K562 (cell line): Measurements from ENCODE around the gene CRYAA. TPM values are rescaled to one million over a fixed set of nuclear protein-coding genes. Genes with fewer than 3 reads are reported as not detected.

Experiments used
- ATAC-seq: fragments of 200-7000 bp; cut with Tn5 transposase; 3 replicates; pipeline ENCODE4 v1.9.1; 2020; ENCODE audit warnings: moderate library complexity
- BruUV-seq: library from RNA; stranded (reverse); fragments of 400-500 nt; replicated peaks from 2 replicates; lab custom pipeline; 2021; lab: Mats Ljungman, UMichigan
- CTCF ChIA-PET: fragments of 300-600 bp; formaldehyde crosslinking; extraction: SDS; loops from one replicate; lab custom pipeline; 2021; ENCODE audit warnings: low intra/inter-chr PET ratio; lab: Yijun Ruan, JAX
- POLR2A ChIA-PET: fragments of 300-600, 350-650 bp; sonication (Branson Sonifier 250); formaldehyde crosslinking; extraction: SDS; loops from one replicate; lab custom pipeline; 2021; ENCODE audit warnings: antibody characterized with exemption, inconsistent platforms; lab: Yijun Ruan, JAX
- DNase-seq, 4 experiments: peaks; one replicate each; pipeline versions ENCODE4 v3.0.0 to v3.0.0-alpha.2; 2011 to 2018; ENCODE audit warnings: low spot score in 3 of 4, mixed read lengths in 3 of 4; ENCODE audit errors: extremely low read depth in 1 of 4
- FAIRE-seq: peaks from 2 replicates; lab custom pipeline; 2011; peaks lifted over from hg19 to GRCh38; lab: Jason Lieb, UNC
- H2AFZ ChIP-seq: 2 replicates; pipeline ENCODE4 v1.6.0; 2011; ENCODE audit warnings: low read depth, low read length, control low read depth, inconsistent platforms
- H3K27ac ChIP-seq: fragments of 200-600 bp; 3 replicates; pipeline ENCODE4 v1.8.0; 2011; ENCODE audit warnings: low read depth, mild to moderate bottlenecking, control low read depth, inconsistent platforms, low read length, moderate library complexity, mixed read lengths; ENCODE audit errors: extremely low read depth
- H3K27me3 ChIP-seq, 2 experiments: fragments of 300-600 bp in 1 of 2; 2 replicates in 1 of 2; 3 replicates in 1 of 2; pipeline versions ENCODE4 v1.6.0 to v1.8.0; 2011; ENCODE audit warnings: inconsistent platforms in 2 of 2, low read length in 2 of 2, mild to moderate bottlenecking in 1 of 2, mixed read lengths in 1 of 2, moderate library complexity in 1 of 2; ENCODE audit not compliant: control insufficient read depth in 2 of 2, insufficient read depth in 2 of 2
- H3K36me3 ChIP-seq: fragments of 300-600 bp; 3 replicates; pipeline ENCODE4 v1.8.0; 2011; ENCODE audit warnings: mild to moderate bottlenecking, low read length, inconsistent platforms; ENCODE audit not compliant: control insufficient read depth, insufficient read depth
- H3K4me1 ChIP-seq, 2 experiments: fragments of 200-600 bp in 1 of 2; replicated peaks in 1 of 2; 2 replicates in 1 of 2; 3 replicates in 1 of 2; pipeline versions ENCODE4 v1.5.1 to v1.8.0; 2011; ENCODE audit warnings: inconsistent platforms in 2 of 2, low read length in 2 of 2, mild to moderate bottlenecking in 1 of 2, mixed read lengths in 1 of 2, moderate library complexity in 1 of 2; ENCODE audit not compliant: control insufficient read depth in 2 of 2, insufficient read depth in 2 of 2
- H3K4me2 ChIP-seq: 2 replicates; pipeline ENCODE4 v1.6.1; 2011; ENCODE audit warnings: low read length, control low read depth, inconsistent platforms, mixed read lengths; ENCODE audit not compliant: insufficient read depth
- H3K4me3 ChIP-seq: fragments of 200-600 bp; sonication (generic), shearing (Covaris generic); 2 replicates; pipeline ENCODE4 v1.5.1; 2016; ENCODE audit warnings: control low read depth, inconsistent platforms
- H3K79me2 ChIP-seq: fragments of 200-600 bp; 3 replicates; pipeline ENCODE4 v1.8.0; 2011; ENCODE audit warnings: low read length, inconsistent platforms; ENCODE audit not compliant: control insufficient read depth, insufficient read depth
- H3K9ac ChIP-seq, 2 experiments: 2 replicates each; pipeline versions ENCODE4 v1.6.0 to v1.6.1; 2011; ENCODE audit warnings: low read depth in 2 of 2, low read length in 2 of 2, control low read depth in 1 of 2, inconsistent platforms in 1 of 2, mild to moderate bottlenecking in 1 of 2, mixed read lengths in 1 of 2; ENCODE audit not compliant: insufficient read depth in 1 of 2
- H3K9me1 ChIP-seq: one replicate; pipeline ENCODE4 v1.6.0; 2011; ENCODE audit warnings: inconsistent platforms, mild to moderate bottlenecking, low read length, moderate library complexity; ENCODE audit not compliant: control insufficient read depth, insufficient read depth
- H3K9me3 ChIP-seq: replicated peaks from 2 replicates; pipeline ENCODE4 v1.5.1; 2011; ENCODE audit warnings: low read depth, low read length, inconsistent platforms; ENCODE audit not compliant: control insufficient read depth, insufficient read depth
- H4K20me1 ChIP-seq: replicated peaks from 2 replicates; pipeline ENCODE4 v1.6.1; 2011; ENCODE audit warnings: low read length, inconsistent platforms, mixed read lengths; ENCODE audit not compliant: control insufficient read depth, insufficient read depth
- NFE2L1 ChIP-seq: fragments of 450-650 bp; IDR thresholded peaks from 2 replicates; pipeline ENCODE4 v1.6.1; 2016; ENCODE audit warnings: missing genetic modification characterization, low read depth, mild to moderate bottlenecking, missing compliant biosample characterization, moderate library complexity, borderline replicate concordance
- NR3C1 ChIP-seq: sonication (generic); formaldehyde crosslinking; IDR thresholded peaks from 2 replicates; pipeline ENCODE4 v1.8.1; 2022; ENCODE audit warnings: missing genetic modification reagents
- PURB ChIP-seq: sonication (generic); formaldehyde crosslinking; IDR thresholded peaks from 2 replicates; pipeline ENCODE4 v1.9.0; 2021; ENCODE audit warnings: low read depth, mild to moderate bottlenecking, missing genetic modification reagents
- SP1 ChIP-seq: sonication (generic); formaldehyde crosslinking; IDR thresholded peaks from 2 replicates; pipeline ENCODE4 v1.8.1; 2022; ENCODE audit warnings: mild to moderate bottlenecking, missing genetic modification reagents
- SPI1 ChIP-seq: IDR thresholded peaks from 2 replicates; pipeline ENCODE4 v1.6.1; 2011; ENCODE audit warnings: low read depth, low read length, control low read depth, borderline replicate concordance
- U2AF1 ChIP-seq: fragments of 200-400 bp; formaldehyde crosslinking; optimal IDR thresholded peaks from 2 replicates; pipeline ENCODE3; 2017; ENCODE audit warnings: mild to moderate bottlenecking, low read depth, low read length, moderate library complexity
- ZNF354B ChIP-seq: fragments of 250-450 bp; sonication (Bioruptor Pico); IDR thresholded peaks from 2 replicates; pipeline ENCODE4 v1.4.0; 2020
- WGBS: fragments of 100-300 bp; shearing (Covaris generic); methylation state at CpG from one replicate; pipeline ENCODE4 v1.1.6; 2016; ENCODE audit warnings: low coverage, mixed read lengths; ENCODE audit not compliant: insufficient coverage; ENCODE audit errors: missing lambda C conversion rate; 5-methylcytosine and 5-hydroxymethylcytosine counted together
- in situ Hi-C: fragments of 300-500 bp; cut with MboI; formaldehyde crosslinking; loops from 4 replicates; pipeline ENCODE4 v1.15.0; 2018; ENCODE audit warnings: inconsistent platforms, mixed read lengths
- intact Hi-C: fragments of 100-400 bp; cut with micrococcal nuclease; formaldehyde crosslinking; loops from 2 replicates; pipeline ENCODE4 v1.14.2; 2022
- polyA plus RNA-seq, 8 experiments: library from polyadenylated mRNA; depleted of rRNA in 4 of 8; stranded (reverse) in 5 of 8; unstranded in 3 of 8; fragments of >200 nt; fragmentation: Nextera tagmentation in 2 of 8; fragmentation: Illumina TruSeq in 1 of 8; extraction: Ambion mirVana in 2 of 8; extraction: Trizol in 1 of 8; gene quantifications; 2 replicates each; pipeline versions ENCODE4 v1.2.1 to v1.2.3, GENCODE V29; 2011 to 2014; ENCODE audit warnings: inconsistent platforms in 1 of 8, missing spikeins in 1 of 8
- total RNA-seq, 7 experiments: library from RNA; depleted of rRNA in 6 of 7; stranded (reverse); fragments of >200 nt in 6 of 7; fragmentation: Illumina TruSeq in 2 of 7; extraction: Trizol in 2 of 7; gene quantifications; 2 replicates each; pipeline versions ENCODE4 v1.2.1 to v1.2.3, GENCODE V29; 2011 to 2021; ENCODE audit warnings: low replicate concordance in 1 of 7
- TF ChIP-seq, protein P1 (sequence below), 3 experiments: fragments of 200-800 bp in 1 of 3; fragments of 250-450 bp in 1 of 3; fragments of 450-650 bp in 1 of 3; sonication (Bioruptor Pico) in 1 of 3; sonication (Bioruptor generic) in 1 of 3; formaldehyde crosslinking in 1 of 3; IDR thresholded peaks; 2 replicates each; pipeline versions ENCODE4 v1.6.1 to v1.8.0; 2016 to 2022; ENCODE audit warnings: mild to moderate bottlenecking in 2 of 3, missing genetic modification characterization in 2 of 3, missing compliant biosample characterization in 1 of 3, moderate library complexity in 1 of 3
- TF ChIP-seq, protein P2 (sequence below): fragments of 450-650 bp; IDR thresholded peaks from 2 replicates; pipeline ENCODE4 v1.6.1; 2016; ENCODE audit warnings: low read depth

Gene CRYAA
- total and polyA plus RNA-seq, 9 of the 15 experiments (the other 6 are each of a cell fraction or from before 2014, with no cell fraction given), result not detected

DNA sequence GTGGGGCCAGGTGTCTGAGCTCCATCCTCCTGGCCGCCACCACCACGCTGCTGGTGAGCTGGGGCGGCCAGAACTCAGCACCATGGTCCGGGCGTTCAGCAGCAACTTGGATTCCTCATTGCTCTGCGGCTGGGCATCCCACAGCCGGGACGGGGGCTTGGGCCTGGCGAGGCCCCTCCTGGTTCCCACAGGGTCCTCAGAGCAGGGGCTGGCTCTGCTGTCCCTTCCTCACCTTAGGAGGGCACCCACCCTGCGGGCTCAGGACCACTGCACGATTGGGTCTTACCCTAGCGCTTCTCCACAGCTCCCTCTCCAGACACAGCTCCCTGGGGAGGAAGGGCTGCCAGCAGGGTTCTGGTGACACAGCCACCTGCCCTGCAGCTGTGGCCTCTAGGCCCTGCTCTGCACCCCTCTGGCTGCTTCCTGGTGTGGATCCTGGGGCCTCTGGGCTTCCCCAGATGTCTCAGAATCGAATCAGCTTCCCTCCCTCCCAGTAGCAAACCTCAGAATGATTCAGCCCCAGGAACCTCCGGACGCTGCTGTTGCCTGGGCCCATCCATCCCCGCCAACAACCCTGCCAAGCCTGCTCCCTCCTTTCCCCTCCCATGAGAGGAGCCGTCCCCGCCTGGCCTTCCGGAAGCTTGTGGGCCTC, 25.0 kb downstream of the CRYAA start:
- ChIA-PET CTCF (no interaction called here), POLR2A (no interaction called here)
- Histone ChIP-seq H3K4me2 (no peak overlapping the region), H3K4me1 (peaks cover 0 to 11% of the 10 kb centered on the region in 2 experiments; a peak in 1 of 5 replicates), H3K27ac (no peak overlapping the region), H2AFZ (no peak overlapping the region), H3K27me3 (peaks cover 23 to 64% of the 10 kb centered on the region in 2 experiments), H3K79me2 (no peaks in the 10 kb centered on the region), H3K9ac (no peak overlapping the region; a peak in 1 of 4 replicates), H3K9me3 (no peaks in the 10 kb centered on the region; the same call in 1 of the 2 replicates), H4K20me1 (no peaks in the 10 kb centered on the region), H3K36me3 (no peaks in the 10 kb centered on the region), H3K4me3 (no peak overlapping the region), H3K9me1 (no peaks in the 10 kb centered on the region)
- intact Hi-C loops, result no loop called here
- no TSS peak for BruUV-seq
- no peak for ATAC-seq
- in situ Hi-C loops, result no loop called here
- DNase-seq, result no peak
- no peak for FAIRE-seq
- under 1% methylated on average over 18 of the region's 19 CpGs for WGBS
- no peak for TF ChIP-seq NFE2L1 (tag)
- TF ChIP-seq, protein P1, sequence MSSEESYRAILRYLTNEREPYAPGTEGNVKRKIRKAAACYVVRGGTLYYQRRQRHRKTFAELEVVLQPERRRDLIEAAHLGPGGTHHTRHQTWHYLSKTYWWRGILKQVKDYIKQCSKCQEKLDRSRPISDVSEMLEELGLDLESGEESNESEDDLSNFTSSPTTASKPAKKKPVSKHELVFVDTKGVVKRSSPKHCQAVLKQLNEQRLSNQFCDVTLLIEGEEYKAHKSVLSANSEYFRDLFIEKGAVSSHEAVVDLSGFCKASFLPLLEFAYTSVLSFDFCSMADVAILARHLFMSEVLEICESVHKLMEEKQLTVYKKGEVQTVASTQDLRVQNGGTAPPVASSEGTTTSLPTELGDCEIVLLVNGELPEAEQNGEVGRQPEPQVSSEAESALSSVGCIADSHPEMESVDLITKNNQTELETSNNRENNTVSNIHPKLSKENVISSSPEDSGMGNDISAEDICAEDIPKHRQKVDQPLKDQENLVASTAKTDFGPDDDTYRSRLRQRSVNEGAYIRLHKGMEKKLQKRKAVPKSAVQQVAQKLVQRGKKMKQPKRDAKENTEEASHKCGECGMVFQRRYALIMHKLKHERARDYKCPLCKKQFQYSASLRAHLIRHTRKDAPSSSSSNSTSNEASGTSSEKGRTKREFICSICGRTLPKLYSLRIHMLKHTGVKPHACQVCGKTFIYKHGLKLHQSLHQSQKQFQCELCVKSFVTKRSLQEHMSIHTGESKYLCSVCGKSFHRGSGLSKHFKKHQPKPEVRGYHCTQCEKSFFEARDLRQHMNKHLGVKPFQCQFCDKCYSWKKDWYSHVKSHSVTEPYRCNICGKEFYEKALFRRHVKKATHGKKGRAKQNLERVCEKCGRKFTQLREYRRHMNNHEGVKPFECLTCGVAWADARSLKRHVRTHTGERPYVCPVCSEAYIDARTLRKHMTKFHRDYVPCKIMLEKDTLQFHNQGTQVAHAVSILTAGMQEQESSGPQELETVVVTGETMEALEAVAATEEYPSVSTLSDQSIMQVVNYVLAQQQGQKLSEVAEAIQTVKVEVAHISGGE (CRISPR knock-in tag; IDR thresholded peaks at IDR 0.05), result no peak
- TF ChIP-seq SPI1, result no peak
- TF ChIP-seq ZNF354B (CRISPR knock-in tag), result no peak
- TF ChIP-seq PURB (CRISPR knock-in tag), result no peak
- TF ChIP-seq, protein P2, sequence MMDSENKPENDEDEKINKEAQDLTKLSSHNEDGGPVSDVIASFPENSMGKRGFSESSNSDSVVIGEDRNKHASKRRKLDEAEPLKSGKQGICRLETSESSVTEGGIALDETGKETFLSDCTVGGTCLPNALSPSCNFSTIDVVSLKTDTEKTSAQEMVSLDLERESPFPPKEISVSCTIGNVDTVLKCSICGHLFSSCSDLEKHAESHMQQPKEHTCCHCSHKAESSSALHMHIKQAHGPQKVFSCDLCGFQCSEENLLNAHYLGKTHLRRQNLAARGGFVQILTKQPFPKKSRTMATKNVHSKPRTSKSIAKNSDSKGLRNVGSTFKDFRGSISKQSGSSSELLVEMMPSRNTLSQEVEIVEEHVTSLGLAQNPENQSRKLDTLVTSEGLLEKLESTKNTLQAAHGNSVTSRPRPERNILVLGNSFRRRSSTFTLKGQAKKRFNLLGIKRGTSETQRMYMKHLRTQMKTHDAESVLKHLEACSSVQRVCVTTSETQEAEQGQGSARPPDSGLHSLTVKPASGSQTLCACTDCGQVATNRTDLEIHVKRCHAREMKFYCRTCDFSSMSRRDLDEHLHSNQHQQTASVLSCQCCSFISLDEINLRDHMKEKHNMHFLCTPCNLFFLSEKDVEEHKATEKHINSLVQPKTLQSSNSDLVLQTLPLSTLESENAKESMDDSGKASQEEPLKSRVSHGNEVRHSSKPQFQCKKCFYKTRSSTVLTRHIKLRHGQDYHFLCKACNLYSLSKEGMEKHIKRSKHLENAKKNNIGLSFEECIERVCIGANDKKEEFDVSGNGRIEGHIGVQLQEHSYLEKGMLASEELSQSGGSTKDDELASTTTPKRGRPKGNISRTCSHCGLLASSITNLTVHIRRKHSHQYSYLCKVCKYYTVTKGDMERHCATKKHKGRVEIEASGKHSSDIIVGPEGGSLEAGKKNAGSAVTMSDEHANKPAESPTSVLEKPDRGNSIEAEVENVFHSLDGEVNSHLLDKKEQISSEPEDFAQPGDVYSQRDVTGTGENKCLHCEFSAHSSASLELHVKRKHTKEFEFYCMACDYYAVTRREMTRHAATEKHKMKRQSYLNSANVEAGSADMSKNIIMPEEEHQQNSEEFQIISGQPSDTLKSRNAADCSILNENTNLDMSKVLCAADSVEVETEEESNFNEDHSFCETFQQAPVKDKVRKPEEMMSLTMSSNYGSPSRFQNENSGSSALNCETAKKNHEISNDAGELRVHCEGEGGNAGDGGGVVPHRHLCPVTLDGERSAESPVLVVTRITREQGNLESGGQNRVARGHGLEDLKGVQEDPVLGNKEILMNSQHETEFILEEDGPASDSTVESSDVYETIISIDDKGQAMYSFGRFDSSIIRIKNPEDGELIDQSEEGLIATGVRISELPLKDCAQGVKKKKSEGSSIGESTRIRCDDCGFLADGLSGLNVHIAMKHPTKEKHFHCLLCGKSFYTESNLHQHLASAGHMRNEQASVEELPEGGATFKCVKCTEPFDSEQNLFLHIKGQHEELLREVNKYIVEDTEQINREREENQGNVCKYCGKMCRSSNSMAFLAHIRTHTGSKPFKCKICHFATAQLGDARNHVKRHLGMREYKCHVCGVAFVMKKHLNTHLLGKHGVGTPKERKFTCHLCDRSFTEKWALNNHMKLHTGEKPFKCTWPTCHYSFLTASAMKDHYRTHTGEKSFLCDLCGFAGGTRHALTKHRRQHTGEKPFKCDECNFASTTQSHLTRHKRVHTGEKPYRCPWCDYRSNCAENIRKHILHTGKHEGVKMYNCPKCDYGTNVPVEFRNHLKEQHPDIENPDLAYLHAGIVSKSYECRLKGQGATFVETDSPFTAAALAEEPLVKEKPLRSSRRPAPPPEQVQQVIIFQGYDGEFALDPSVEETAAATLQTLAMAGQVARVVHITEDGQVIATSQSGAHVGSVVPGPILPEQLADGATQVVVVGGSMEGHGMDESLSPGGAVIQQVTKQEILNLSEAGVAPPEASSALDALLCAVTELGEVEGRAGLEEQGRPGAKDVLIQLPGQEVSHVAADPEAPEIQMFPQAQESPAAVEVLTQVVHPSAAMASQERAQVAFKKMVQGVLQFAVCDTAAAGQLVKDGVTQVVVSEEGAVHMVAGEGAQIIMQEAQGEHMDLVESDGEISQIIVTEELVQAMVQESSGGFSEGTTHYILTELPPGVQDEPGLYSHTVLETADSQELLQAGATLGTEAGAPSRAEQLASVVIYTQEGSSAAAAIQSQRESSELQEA, result no peak
- no peak for TF ChIP-seq NR3C1
- no peak for TF ChIP-seq SP1
- TF ChIP-seq U2AF1, result no peak
